Gastroesophageal sphincter (tissue), 3 donors: ENCODE data around the gene SPINK4.

Source experiments
- EP300 ChIP-seq: sonication (generic); formaldehyde crosslinking; IDR thresholded peaks from one replicate; pipeline ENCODE4 v1.6.1; 2017; ENCODE audit warnings: antibody characterized with exemption, mild to moderate bottlenecking
- POLR2A ChIP-seq, 2 donors: fragments of 450-650 bp; IDR thresholded peaks; one replicate each; pipeline ENCODE4 v1.6.1; 2017; ENCODE audit warnings: antibody characterized with exemption in 2 of 2, mild to moderate bottlenecking in 2 of 2, moderate library complexity in 1 of 2
- TF ChIP-seq, protein P1 (sequence below), 4 experiments: fragments of 200-600 bp in 2 of 4; fragments of 450-650 bp in 2 of 4; sonication (generic) in 1 of 4; IDR thresholded peaks; one replicate each; pipeline ENCODE4 v1.5.1; 2017 to 2019; ENCODE audit warnings: antibody characterized with exemption in 4 of 4, mild to moderate bottlenecking in 2 of 4, moderate library complexity in 2 of 4

DNA sequence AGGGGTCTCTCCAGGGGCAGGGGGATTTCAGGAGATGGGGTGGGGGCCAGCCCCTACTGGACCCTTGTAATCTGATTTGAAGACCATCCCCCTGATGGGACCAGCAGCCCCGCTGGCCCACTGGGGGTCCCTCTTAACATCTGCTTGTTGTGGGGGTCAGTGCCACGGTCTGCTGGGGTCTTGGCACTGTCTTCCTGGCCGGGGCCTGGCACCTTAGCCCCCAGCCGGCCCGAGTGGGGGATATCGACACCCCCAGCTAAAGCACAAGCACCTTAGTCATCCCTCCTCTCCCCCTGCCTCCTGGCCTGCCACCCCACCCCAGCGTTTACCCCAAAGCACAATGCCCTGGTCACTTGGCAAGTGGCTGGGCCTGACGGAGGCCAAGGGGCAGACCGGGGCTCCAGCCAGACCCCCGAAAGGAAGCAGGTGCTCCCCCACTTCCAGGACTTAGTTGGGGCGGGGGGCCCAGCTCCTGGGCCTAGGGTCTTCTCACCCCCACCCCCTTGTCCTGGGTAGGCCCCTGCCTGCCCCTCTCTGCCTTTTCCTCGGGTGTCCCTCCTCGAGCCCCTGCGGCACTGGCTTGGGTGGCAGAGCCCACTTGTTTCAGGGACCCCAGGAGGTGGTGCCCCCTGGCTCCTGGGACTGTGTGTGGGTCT lies 49.0 kb downstream of the SPINK4 start:
- TF ChIP-seq, protein P1, sequence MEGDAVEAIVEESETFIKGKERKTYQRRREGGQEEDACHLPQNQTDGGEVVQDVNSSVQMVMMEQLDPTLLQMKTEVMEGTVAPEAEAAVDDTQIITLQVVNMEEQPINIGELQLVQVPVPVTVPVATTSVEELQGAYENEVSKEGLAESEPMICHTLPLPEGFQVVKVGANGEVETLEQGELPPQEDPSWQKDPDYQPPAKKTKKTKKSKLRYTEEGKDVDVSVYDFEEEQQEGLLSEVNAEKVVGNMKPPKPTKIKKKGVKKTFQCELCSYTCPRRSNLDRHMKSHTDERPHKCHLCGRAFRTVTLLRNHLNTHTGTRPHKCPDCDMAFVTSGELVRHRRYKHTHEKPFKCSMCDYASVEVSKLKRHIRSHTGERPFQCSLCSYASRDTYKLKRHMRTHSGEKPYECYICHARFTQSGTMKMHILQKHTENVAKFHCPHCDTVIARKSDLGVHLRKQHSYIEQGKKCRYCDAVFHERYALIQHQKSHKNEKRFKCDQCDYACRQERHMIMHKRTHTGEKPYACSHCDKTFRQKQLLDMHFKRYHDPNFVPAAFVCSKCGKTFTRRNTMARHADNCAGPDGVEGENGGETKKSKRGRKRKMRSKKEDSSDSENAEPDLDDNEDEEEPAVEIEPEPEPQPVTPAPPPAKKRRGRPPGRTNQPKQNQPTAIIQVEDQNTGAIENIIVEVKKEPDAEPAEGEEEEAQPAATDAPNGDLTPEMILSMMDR (IDR thresholded peaks at IDR 0.05) = no peak
- TF ChIP-seq POLR2A (IDR thresholded peaks at IDR 0.05) = no peak
- TF ChIP-seq EP300 = no peak
